SK-N-MC (cell line): ENCODE results near the gene CNTFR.

Experiments used
- EZH2 ChIP-seq: fragments of 200-600 bp; sonication (generic); IDR thresholded peaks from one replicate; pipeline ENCODE4 v1.6.1; 2017; ENCODE audit warnings: antibody characterized with exemption
- FOXP2 ChIP-seq: optimal IDR thresholded peaks from 2 replicates; pipeline ENCODE3; 2011; ENCODE audit warnings: mild to moderate bottlenecking, moderate library complexity; ENCODE audit not compliant: insufficient read depth; ENCODE audit errors: extremely low read length, control extremely low read depth
- POLR2AphosphoS5 ChIP-seq: IDR thresholded peaks from 2 replicates; pipeline ENCODE4 v1.6.1; 2012; ENCODE audit warnings: mild to moderate bottlenecking, low read depth, low read length, borderline replicate concordance

DNA sequence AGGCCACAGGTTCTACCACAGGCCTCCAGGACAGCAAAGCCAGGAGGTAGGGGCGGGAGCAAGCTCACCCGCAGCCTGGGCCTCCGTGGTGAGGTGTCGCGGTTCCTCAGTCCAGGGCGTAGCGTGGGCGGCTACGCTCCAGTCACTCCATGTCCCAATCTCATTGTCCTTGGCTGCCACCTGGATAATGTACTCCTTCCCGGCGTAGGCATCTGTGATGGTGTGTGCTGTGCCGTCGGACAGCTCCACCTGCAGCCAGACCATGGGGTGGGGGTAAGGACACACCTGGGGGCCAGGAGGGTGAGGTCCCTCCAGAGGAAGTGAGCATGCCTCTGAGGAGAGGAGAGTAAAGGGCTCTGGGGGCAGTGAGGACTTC lies 36.9 kb downstream of the CNTFR start:
- TF ChIP-seq POLR2AphosphoS5 (no peak), EZH2 (no peak), FOXP2 (no peak)
